COLO668 (cell line): ENCODE data around the gene GRB2.
"Not testable (repeated sequence)": the region's sequence is repeated elsewhere in the genome, so short reads cannot be mapped to it uniquely, and the experiment has no call there.

Source experiments
- DNase-seq: peaks from one replicate; lab custom pipeline; 2025; ENCODE audit not compliant: unreplicated experiment; lab: John Stamatoyannopoulos, UW

The GRB2 gene

DNA sequence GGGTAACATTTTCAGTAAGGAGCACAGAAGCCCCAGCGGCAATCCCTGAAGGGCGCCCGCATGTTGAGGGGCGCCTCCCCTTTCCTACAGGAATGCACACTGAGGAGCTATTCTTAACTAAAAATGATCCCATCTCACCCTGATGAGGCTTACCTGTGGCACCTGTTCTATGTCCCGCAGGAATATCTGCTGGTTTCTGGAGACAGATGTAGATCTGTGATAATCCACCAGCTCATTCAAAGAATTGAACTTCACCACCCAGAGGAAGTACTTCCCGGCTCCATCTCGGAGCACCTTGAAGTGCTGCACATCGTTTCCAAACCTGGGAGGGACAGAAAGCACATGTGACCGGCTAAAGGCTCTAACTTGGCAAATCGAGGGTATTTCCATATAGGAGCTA is 84.0 kb downstream of the GRB2 start:
- DNase-seq = no peak

DNA sequence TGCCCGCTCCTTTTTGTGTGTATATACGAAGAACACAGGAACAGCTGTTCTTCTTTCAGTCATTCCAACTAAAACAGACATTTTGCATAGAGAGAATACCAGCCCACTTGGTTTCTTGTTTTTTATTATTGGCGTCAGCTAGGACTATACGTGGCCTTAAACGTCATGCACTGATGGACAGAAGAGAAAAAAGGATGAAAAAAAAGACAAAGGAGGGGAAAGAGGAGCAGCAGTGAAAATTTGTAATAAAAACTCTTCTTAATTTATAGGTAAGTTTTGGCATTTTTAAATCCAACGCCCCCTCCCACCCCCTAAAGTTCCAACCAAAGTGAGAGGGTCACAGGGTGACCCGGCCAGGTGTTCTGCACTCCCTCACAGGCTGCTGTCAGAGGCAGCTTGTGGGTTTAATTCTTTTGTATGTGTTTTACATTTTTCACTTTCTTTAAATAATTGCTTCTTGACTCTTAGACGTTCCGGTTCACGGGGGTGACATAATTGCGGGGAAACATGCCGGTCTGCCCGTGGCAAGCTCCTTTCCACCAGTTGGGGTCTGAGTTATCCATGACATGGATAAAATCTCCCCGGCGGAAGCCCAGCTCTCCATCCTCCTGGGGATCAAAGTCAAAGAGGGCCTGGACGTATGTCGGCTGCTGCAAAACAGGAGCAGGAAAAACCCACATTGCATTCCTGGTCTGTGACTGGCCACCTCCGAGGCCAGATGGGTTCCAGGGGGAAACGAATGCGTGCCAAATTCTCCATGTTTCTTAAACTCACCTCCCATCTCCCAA is 85.4 kb downstream of the GRB2 start:
- DNase-seq = no peak

DNA sequence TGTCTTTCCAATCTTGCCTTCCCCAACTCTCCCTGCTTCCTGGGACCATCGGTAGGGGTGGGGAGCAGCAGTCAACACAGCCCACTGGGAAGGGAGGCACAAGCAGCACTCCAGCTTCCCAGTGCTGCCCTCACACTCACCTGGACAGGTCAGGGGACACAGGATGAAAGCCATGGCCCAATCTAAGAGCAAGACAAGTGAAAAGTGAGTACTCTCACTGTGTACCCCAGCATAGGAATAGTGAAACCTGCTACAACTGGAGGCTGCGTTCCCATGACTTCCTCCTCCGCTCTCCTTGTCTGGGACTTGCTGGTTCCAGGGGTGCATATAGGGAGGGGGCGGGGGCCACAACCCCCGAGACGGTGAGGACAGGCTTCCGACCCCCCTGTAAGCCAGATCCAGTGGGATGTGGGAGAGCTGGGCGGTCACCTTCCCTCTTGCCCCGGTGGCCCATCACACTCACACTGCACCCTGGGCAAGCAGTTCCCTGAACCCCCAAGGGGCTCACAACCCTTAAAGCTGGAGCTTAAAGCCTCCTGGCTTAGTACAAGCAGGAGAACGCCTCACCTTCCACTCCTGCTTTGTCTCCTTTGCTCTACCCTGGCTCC is 86.8 kb downstream of the GRB2 start:
- DNase-seq = no peak

DNA sequence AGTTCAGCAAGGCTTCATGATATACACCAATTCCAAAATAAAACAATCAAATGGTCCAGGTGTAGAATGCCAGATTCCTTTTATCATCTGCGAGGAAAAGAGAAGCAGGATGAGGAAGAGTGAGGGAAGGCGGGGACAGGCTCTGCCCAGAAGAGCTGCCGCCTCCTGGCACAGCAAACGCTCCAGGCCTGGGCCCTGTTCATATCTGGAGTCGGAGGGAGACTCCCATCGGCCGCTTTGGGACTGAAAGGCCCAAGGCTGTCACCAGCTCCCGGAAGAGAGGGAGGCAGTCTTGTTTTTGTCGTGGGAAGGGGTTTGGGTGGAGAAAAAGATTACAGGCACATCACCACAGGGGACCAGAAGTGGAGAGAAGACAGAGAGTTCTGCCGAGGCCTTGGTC is 87.3 kb downstream of the GRB2 start:
- no peak for DNase-seq

- no peak for DNase-seq
Measured at GRCh38 chr17:75317671-75318070, 87.8 kb downstream of the GRB2 start.

DNA sequence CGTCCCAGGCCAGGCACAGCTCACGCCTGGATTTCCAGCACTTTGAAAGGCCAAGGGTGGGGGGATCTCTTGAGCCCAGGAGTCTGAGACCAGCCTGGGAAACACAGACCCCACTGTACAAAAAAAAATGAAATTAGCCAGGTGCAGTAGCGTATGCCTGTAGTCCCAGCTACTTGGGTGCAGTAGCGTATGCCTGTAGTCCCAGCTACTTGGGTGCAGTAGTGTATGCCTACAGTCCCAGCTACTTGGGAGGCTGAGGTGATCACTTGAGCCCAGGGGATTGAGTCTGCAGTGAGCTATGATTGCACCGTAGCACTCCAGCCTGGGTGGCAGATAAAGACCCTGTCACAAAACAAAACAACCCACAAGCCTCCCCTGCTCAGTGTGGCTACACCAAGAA is 89.2 kb downstream of the GRB2 start:
- DNase-seq = no peak

DNA sequence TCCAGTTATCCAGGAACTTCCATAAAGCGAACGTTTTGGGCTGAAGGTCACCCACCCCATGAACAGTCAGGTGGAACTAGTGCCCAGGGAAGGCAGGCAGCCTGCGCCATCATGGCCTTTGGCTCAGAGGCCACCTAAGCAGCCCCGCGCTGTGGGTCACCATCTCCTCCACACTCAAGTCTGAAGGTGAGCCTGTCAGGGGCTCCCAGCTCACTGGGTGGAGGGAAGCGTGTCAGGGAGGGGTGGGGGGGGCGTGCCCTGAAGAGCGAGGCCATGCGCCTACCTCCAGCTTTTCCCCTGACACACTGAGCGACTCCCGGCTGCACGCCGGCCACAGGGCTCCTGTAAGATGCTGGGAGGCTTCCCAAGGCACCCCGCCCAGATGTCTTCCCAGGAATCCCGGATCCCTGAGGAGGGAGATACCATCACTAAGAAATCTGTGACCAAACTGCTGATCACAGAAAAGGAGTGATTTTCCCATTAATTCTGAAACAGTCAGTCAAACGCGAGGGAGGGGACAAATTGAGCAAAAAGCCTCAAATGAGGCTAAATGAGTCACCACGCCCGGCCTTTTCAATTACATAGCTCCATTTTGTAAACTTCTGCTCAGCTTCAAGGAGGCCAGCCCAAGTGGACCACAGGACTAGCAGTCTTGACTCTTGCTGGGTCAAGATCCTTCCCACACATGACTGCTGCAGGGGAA is 89.8 kb downstream of the GRB2 start:
- no peak for DNase-seq

DNA sequence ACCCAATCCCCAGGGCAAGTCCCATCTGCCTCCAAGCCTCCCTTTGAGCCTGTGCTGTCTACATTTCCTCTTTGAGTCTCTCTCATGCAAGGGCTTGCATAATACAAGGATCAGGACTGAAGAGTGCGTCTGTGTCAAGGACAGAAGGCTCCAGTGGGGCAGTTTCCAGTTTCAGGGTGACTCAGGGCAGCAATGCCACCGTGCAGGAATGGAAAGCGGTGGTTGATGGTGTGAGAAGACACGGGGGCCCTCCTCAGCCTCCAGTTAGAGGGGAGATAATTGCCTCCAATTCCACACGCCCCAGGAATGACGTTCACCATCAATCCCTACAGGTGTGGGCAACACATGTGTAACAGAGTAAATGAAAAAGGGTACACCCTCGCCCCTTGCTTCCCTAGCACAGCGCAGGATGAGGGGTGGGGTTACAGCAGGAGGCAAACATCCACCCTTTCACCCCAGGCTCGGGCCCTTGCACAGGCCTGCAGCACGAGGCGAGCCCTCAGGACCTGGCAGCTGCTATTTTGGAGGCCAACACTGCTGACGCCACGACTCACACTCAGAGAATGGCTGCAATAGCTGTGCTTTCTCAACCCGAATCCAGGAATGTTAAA is 91.4 kb downstream of the GRB2 start:
- DNase-seq = no peak

- peak; percentile 36 for DNase-seq
Measured at GRCh38 chr17:75308732-75309629, 96.5 kb downstream of the GRB2 start.

DNA sequence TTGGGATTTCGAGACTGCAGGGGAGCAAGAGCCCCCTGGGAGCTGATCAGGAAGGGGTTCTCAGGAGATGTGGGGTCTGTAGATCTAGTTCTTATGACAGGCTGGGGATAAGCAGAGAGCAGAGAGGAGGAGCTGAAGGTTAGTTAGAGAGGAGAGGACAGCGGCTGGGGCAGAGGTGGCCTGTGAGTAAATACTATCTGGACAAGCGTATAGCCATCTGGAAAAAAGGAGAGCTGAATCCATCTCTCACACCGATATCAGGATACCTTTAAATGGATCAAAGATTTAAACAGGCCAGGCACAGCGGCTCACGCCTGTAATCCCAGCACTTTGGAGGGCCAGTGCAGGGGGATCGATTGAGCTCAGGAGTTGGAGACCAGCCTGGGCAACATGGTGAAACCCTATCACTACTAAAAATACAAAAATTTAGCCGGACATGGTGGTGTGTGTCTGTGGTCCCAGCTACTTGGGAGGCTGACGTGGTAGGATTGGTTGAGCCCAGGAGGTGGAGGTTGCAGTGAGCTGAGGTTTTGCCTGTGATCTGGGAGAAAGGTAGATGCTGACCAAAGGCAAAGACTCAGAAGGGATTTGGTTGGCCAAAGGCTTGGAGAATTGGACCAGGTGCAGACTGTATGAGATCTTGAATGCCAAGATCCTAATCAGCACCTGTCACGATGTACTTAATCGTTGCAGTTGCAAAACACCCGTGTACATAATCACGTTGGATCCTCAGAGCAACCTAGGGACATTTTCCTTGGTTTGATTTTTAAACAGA is 97.3 kb downstream of the GRB2 start:
- DNase-seq = no peak

DNA sequence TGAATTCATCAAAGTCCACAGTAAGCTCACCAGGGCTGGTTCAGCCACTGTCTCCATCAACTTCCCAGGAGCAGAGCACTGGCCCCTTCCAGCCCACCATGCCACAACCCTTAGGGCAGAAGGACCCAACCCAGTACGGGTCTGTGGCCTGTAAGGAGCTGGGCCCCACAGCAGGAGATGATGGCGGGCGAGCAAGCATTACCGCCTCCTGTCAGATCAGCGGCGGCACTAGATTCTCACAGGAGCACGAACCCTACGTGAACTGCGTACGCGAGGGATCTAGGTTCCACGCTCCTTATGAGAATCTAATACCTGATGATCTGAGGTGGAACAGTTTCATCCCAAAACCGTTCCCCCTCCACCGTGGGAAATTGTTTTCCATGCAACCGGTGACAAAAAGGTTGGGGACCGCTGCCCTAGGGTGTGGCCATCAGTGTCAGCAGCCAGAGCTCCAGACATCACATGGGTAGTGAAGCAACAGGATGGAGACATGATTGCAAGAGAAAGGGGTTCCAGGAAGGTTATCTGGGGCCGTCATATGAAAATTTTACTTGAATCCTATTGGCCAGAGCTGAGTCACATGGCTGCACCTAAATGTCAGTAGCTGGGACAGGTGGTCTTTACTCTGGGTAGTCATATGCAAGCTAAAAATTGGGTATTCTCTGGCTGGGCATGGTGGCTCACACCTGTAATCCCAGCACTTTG is 103.8 kb downstream of the GRB2 start:
- DNase-seq = no peak

- no peak for DNase-seq
Measured at GRCh38 chr17:75301049-75301448, 104.4 kb downstream of the GRB2 start.

DNA sequence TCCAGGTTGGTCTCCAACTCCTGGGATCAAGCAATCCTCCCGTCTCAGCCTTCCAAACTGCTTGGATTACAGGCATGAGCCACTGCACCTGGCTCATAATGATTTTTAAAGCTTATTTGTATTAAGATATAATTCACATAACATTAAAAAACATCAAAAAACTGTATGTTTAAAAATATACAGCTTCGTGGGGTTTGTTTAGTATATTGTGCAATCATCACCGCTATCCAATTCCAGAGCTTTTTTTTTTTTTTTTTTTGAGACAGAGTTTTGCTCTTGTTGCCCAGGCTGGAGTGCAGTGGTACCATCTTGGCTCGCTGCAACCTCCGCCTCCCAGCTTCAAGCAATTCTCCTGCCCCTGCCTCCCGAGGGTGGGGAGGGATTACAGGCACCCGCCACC is 105.2 kb downstream of the GRB2 start:
- no peak for DNase-seq

DNA sequence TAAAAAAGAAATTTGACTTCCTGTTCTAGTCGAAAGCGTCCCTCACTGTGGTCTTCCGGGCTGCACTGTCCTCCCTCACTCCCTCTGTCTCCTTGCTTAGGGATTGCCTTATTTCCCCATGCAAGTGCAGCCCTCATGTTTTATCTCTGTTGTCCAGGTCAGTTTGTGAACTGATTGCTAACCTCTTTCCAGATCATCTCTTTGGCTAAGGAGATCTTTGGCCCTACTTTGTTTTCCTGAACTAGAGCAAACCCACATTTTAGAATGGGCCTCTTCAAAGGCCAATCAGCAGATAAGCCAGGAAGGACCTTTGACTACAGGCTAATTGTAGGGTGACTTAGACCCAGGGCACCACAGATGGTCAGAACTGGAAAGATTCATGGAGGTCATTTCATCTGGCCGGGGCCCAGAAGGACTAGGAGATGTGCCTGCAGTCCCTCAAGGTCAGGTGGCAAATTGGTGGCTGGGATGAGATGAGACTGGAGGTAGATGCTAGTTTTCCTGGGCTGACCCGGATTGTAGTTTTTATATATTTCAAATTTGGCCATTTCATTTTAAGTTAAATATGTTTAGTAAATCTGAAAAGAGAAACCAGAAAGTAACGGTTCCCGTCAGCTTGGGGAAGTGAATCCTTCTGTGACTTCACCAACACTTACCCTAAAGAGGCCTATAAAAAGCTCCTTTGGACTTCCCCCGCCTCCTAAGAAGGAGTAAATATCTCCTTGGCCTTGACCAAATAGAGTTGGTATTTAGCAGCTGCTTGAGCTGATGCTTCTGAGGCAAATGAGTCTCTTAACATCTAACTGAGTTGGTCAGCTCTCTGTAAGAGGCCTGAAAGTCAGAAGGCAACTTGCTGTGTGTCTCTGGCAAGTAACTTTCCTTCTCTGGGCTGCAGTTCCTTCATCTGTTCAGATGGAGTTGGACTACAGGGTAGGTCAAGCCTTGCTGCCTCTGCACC is 110.0 kb downstream of the GRB2 start:
- no peak for DNase-seq

DNA sequence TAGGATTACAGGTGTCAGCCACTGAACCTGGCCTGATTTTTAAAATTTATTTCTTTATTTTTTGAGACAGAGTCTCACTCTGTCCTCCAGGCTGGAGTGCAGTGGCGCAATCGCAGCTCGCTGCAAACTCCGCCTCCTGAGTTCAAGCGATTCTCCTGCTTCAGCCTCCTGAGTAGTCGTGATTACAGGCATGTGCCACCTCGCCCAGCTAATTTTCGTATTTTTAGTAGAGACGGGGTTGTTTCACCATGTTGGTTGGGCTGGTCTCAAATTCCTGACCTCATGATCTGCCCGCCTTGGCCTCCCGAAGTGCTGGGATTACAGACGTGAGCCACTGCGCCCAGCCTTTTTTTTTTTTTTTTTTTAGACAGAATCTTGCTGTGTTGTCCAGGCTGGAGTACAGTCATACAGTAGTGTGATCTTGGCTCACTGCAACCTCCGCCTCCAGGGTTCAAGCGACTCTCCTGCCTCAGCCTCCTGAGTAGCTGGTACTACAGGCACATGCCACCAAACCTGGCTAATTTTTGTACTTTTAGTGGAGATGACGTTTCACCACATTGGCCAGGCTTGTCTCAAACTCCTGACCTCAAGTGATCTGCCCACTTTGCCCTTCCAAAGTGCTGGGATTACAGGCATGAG is 112.5 kb downstream of the GRB2 start:
- not testable (repeated sequence) for DNase-seq

DNA sequence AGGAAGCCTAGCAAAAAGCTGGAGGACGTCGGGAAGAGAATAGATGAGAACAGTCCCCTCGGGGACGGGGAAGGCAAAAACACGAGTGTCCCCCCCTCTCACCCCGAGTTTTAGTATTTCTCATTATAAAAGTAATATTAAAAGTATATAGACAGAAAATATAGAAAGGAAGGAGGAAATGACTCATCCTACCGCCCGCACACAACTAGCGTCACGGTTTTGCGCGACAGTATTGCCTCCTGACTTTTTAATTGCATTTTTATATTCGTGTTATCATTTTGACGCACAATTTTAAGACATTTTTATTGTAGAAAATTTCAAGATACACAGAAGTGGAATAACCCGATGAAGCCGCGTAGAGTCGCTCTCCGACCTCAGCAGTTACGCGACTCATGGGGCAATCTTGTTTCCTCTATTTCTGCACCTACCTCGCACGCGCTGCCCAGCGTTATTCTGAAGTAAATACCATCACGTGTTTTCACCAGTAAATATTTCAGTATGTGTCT is 115.6 kb downstream of the GRB2 start:
- DNase-seq = peak; percentile 34

DNA sequence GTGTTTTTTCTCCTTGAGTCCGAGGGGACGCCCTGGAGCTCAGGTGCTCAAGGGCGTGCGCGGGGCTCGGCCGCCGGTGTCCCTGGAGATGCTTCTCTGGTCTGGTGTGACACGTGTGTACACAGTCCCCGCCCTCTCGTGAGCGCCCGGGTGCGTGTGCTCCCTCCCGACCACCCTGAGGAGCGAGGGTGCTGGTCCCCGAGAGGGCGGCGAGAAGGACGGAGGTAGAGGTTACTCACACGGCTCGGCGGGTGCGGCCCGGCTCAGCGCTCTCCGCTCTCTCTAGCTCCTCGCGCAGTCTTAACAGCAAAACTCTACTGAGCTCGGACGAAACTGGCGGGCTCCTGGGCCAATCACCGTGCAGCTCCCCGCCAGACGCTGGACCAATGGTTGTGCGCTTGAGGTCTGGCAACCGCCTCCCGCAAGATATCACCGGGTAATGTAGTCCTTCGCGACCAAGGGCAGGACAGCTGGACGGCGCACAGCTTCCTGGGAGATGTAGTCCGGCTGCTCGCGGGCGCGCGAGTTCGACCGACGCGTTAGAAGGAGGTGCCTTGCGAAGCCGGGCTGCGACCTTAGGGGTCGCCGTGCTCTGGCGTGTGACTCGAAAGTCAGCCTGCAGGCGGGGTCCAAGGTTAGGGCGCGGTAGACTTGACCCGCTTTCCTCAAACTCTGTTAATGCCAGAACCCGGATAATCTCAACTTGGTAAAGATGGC is 116.2 kb downstream of the GRB2 start, which contains the start of gene SLC25A19:
SLC25A19 (minus strand) TSS at position 319 of the 717 bp plus-strand sequence. CDS start 2,669 bp downstream, outside the sequence.
- DNase-seq = peak; percentile 92
